Fibroblast of villous mesenchyme (primary cell): ENCODE results near the gene SKIC2. TPM values are rescaled to one million over a fixed set of nuclear protein-coding genes. Genes with fewer than 3 reads are reported as not detected.
"Not testable (repeated sequence)": the region's sequence is repeated elsewhere in the genome, so short reads cannot be mapped to it uniquely, and the experiment has no call there.

ENCODE experiments used
- DNase-seq: peaks from one replicate; pipeline ENCODE4 v3.0.0-alpha.2; 2010; ENCODE audit warnings: low read depth
- H3K4me3 ChIP-seq: 2 replicates; pipeline ENCODE4 v1.5.1; 2011; ENCODE audit warnings: low read depth, mild to moderate bottlenecking, low read length
- total RNA-seq: library from RNA; depleted of rRNA; stranded (reverse); fragments of >200 nt; gene quantifications from 2 replicates; pipeline ENCODE4 v1.2.3, GENCODE V29; 2012
- TF ChIP-seq, protein P1 (sequence below): IDR thresholded peaks from 2 replicates; pipeline ENCODE4 v1.5.1; 2012; ENCODE audit warnings: low read depth, mild to moderate bottlenecking, low read length; ENCODE audit not compliant: insufficient read depth

The SKIC2 gene
- total RNA-seq, 1 donor, result 52.2 TPM

GRCh38 chr6:31971993-31972708 is 13.2 kb downstream of the SKIC2 start, which contains the start of gene DXO:
Gene DXO (minus strand): TSS chr6:31972138. CDS start chr6:31971675, 463 bp downstream.
- peak within 1 kb of the TSS; percentile 61 for H3K4me3 ChIP-seq
- peak; percentile 99 for DNase-seq
- TF ChIP-seq, protein P1, sequence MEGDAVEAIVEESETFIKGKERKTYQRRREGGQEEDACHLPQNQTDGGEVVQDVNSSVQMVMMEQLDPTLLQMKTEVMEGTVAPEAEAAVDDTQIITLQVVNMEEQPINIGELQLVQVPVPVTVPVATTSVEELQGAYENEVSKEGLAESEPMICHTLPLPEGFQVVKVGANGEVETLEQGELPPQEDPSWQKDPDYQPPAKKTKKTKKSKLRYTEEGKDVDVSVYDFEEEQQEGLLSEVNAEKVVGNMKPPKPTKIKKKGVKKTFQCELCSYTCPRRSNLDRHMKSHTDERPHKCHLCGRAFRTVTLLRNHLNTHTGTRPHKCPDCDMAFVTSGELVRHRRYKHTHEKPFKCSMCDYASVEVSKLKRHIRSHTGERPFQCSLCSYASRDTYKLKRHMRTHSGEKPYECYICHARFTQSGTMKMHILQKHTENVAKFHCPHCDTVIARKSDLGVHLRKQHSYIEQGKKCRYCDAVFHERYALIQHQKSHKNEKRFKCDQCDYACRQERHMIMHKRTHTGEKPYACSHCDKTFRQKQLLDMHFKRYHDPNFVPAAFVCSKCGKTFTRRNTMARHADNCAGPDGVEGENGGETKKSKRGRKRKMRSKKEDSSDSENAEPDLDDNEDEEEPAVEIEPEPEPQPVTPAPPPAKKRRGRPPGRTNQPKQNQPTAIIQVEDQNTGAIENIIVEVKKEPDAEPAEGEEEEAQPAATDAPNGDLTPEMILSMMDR, result no peak

GRCh38 chr6:31972709-31973350 is 13.9 kb downstream of the SKIC2 start:
- peak overlapping the region; percentile 61 for H3K4me3 ChIP-seq
- peak; percentile 54 for DNase-seq
- TF ChIP-seq, protein P1, result no peak

GRCh38 chr6:31976065-31976464 is 17.1 kb downstream of the SKIC2 start:
- not testable (repeated sequence) for DNase-seq, H3K4me3 ChIP-seq

DNA sequence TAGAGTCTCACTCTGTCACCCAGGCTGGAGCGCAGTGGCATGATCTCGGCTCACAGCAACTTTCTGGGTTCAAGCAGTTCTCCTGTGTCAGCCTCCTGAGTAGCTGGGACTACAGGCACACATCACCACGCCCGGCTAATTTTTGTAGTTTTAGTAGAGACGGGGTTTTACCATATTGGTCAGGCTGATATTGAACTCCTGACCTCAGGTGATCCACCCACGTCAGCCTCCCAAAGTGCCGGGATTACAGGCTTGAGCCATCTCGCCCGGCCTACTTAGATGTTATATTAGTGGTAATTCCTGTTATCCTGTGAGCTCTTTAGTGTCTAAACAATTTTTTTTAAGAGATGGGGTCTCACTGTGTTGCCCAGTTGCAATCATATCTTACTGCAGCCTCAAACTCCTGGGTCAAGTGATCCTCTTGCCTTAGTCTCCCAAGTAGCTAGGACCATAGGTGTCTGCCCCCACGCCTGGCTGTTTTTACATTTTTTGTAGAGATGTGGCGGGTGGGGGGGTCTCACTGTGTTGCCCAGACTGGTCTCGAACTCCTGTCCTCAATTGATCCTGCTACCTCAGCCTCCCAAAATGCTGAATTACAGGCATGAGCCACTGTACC is 18.9 kb downstream of the SKIC2 start:
- DNase-seq, result no peak
- H3K4me3 ChIP-seq, result no peak overlapping the region
- TF ChIP-seq, protein P1, result no peak

DNA sequence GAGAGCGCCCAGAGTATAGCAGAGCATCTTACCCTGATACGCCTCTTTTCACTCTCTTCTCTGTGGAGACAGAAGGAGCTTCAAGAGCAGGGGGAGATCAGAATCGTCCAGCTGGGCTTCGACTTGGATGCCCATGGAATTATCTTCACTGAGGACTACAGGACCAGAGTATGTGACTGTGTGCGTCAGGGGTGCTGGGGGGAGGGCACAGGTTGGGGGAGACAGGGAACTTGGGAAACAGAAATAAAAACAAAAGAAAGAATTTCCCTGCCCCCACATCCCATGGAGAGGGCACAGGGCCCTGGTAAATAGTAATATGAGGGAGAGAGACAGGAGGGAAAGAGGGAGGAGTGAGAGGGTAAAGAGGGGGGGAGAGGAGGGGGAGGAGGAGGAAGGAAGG is 19.9 kb downstream of the SKIC2 start:
- DNase-seq, result no peak
- TF ChIP-seq, protein P1, result no peak
- no peak overlapping the region for H3K4me3 ChIP-seq

DNA sequence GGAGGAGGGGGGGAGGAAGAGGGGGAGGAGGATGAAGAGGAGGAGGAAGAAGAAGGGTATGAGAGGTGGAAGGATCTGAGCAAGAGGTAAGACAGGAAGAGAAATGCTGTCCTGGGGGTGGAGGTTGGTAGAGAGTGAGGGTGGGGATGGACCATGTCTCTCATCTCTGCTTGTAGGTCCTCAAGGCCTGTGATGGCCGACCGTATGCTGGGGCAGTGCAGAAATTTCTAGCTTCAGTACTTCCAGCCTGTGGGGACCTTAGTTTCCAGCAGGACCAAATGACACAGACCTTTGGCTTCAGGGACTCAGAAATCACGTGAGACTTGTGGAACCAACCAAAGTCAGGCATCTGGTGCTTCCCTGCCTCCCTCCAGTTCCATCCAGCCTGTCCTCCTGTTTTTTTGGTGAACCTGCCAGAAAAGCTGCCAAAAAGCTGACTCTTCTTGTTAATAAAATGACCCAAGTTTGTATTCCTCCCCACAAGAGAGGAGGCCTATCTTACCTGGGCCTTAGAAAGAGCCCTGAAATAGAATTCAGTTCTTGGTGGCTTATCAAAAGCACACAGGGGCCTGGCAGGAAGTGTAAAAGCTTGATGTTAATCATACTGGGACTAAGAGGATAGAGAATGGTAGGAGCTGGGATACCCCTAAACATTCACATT is 20.4 kb downstream of the SKIC2 start:
- DNase-seq, result no peak
- TF ChIP-seq, protein P1, result no peak
- no peak overlapping the region for H3K4me3 ChIP-seq

GRCh38 chr6:31980195-31980876 is 21.4 kb downstream of the SKIC2 start:
- not testable (repeated sequence) for DNase-seq, H3K4me3 ChIP-seq

GRCh38 chr6:31980998-31981397 is 22.0 kb downstream of the SKIC2 start:
- H3K4me3 ChIP-seq, DNase-seq: not testable (repeated sequence)

- not testable (repeated sequence) for DNase-seq, H3K4me3 ChIP-seq
These were observed 22.8 kb downstream of the SKIC2 start, which contains the start of gene C4A for GRCh38 chr6:31981744-31982143. Gene C4A (plus strand): TSS chr6:31982057. CDS start chr6:31982108, 51 bp downstream.

DNA sequence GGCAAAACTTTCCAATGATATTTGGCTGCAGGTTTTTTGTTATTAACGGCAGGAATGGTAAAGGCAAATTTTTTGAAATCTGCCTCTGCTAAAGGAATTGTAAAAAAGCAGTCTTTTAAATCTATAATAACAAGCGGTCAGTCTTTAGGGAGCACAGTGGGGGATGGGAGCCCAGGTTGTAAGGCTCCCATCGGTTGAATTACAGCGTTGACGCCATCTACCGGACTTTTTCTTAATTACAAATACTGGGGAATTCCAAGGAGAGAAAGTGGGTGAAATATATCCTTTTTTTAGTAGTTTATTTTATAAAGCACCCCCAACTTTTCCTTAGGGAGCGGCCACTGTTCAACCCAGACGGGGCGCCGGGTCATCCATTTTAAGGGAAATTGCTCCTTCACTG is 30.4 kb downstream of the SKIC2 start:
- not testable (repeated sequence) for DNase-seq, H3K4me3 ChIP-seq

- DNase-seq, H3K4me3 ChIP-seq: not testable (repeated sequence)
These were observed 35.4 kb downstream of the SKIC2 start for GRCh38 chr6:31994421-31994820.
